GM12892 (cell line): ENCODE measurements around the gene CAMK2D.

Experiments used
- POLR2A ChIP-seq: IDR thresholded peaks from 2 replicates; pipeline ENCODE4 v1.6.1; 2011; ENCODE audit warnings: low read depth, low read length, control low read depth
- POLR2AphosphoS5 ChIP-seq: IDR thresholded peaks from 2 replicates; pipeline ENCODE4 v1.6.1; 2011; ENCODE audit warnings: low read depth, low read length, control low read depth

DNA sequence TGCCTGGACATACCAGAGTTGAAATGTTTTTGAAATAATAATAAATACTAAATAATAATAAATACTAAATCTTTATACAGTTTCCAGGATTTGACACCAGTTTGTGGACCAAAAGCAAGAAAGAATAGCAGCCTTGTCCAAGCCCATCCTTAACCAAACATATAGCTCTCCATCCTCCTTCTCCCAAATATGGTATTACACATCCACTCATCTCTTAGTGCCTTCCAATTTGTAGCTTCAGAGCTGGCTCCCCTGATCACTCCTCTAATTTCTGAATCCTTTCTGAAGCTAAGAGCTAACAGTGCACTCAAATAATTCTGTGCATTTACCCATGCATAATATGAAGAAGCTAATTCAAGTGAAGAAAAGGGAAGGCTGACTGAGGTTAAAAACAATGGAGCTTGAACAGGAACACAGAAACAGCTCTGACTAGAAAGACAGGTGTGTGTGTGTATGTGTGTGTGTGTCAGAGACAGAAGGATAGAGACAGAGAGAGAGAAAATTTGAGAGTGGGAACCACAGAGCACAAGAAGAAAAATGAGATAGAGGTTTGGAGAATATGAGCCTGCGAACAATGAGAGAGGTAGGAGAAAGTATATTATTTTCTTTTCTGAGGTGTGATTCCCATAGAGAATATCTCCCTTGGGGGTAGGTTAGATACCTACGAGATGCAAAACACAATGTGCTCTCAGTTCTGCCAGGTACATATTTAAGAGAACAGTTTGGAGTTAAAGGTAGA, 123.5 kb downstream of the CAMK2D start:
- TF ChIP-seq POLR2AphosphoS5 (no peak), POLR2A (no peak)
